Measurements from ENCODE around the gene ERAL1. TPM values are rescaled to one million over a fixed set of nuclear protein-coding genes. Genes with fewer than 3 reads are reported as not detected.
"Not testable (repeated sequence)": the region's sequence is repeated elsewhere in the genome, so short reads cannot be mapped to it uniquely, and the experiment has no call there.

Gene ERAL1
- total and polyA plus RNA-seq, 7 experiments from 2014 or later = 19.8 to 56.6 (median 27.5) TPM

DNA sequence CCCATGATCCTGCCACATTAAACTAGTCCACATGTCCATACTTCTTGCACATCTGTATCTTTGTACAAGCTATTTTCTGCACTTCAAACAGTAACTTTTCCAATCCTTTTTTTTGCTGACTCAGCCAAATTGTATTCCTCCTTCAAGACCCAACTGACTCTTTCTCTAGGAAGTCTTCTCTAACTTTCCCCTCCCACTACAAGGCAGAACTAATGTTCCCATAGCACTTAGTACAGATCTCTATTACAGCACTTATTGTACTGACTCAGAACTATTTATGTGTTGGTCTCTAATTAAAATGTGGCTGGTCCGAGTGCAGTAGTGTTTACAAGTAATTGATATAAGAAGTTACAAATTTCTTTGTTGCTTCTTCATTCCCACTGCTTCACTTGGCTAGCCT is 20.4 kb upstream of the ERAL1 start:
- H3K27ac ChIP-seq (ENCODE audit: low read depth, low read length) = no peak overlapping the region
- POLR2A ChIA-PET = interaction anchor here (0.6 kb wide), 1 partner anchor 37 kb away, joined by 5 read pairs; no protein-coding TSS in a partner anchor
- intact Hi-C loops (cut with micrococcal nuclease) = no loop called here

GRCh38 chr17:28836541-28836940 is 18.3 kb upstream of the ERAL1 start:
- not testable (repeated sequence) for H3K4me1 ChIP-seq (ENCODE audit: control insufficient read depth in 2 of 2, insufficient read depth in 2 of 2, low read length in 2 of 2)

More for the DNA sequence above, 20.4 kb upstream of the ERAL1 start:
- peak overlapping the region in 2 of 9 donors; percentile 30 to 48 for H3K27ac Mint-ChIP-seq
- peaks cover 6 to 21% (median 20%) of the 10 kb centered on the region in 5 donors for H3K36me3 Mint-ChIP-seq
- no peak for ATAC-seq
- CTCF ChIA-PET = no interaction called here
- H3K9me3 ChIP-seq (ENCODE audit: control insufficient read depth in 2 of 3, low read length in 3 of 3) = no peaks in the 10 kb centered on the region
- H3K4me1 ChIP-seq (ENCODE audit: control insufficient read depth in 2 of 2, insufficient read depth in 2 of 2, low read length in 2 of 2) = peaks cover 0 to 2% of the 10 kb centered on the region in 2 donors
- no peak overlapping the region for H3K4me3 Mint-ChIP-seq
- DNase-seq = no peak
- H3K4me1 Mint-ChIP-seq = peaks cover 11 to 26% (median 18%) of the 10 kb centered on the region in 7 donors
- no peaks in the 10 kb centered on the region for H3K27me3 ChIP-seq (ENCODE audit: control insufficient read depth in 2 of 2, insufficient read depth in 2 of 2, low read length in 2 of 2)
- H3K27me3 Mint-ChIP-seq = no peaks in the 10 kb centered on the region
- peaks cover 0 to 1% (median 0%) of the 10 kb centered on the region in 11 donors for H3K9me3 Mint-ChIP-seq
- H3K36me3 ChIP-seq (ENCODE audit: control insufficient read depth in 2 of 3, insufficient read depth in 3 of 3, low read length in 3 of 3) = peaks cover 0 to 9% (median 0%) of the 10 kb centered on the region in 3 experiments
- H3K4me3 ChIP-seq (ENCODE audit: low read length) = no peak overlapping the region

DNA sequence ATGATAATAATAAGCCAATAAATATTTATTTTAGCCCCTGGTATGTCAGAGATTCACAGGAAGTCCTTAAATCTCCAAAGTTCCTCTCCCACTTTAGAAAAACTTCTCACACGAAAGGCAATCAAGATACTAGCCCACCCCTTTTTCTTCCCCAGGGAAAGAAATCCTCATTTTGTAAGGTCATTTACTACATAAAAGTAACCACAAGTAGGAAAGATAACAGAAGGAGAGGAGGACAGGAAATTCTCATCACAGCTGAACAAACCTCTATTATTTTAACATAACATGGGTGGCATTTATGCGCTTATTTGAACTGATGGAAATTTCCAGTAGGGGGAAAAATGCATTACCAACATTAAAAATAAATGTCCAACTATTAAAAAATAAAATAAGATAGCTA is 15.6 kb upstream of the ERAL1 start:
- CTCF ChIA-PET = no interaction called here
- intact Hi-C loops (cut with micrococcal nuclease) = no loop called here

More at GRCh38 chr17:28836541-28836940, 18.3 kb upstream of the ERAL1 start:
- Mint-ChIP-seq H3K4me1 (peaks cover 11 to 40% (median 27%) of the 10 kb centered on the region in 7 donors), H3K27ac (peak overlapping the region in 1 of 9 donors; percentile 14), H3K36me3 (peaks cover 6 to 19% (median 13%) of the 10 kb centered on the region in 5 donors)
- H3K9me3 Mint-ChIP-seq; H3K27me3 Mint-ChIP-seq; H3K9me3 ChIP-seq (ENCODE audit: control insufficient read depth in 2 of 3, low read length in 3 of 3); H3K4me3 ChIP-seq (ENCODE audit: low read length); H3K27me3 ChIP-seq (ENCODE audit: control insufficient read depth in 2 of 2, insufficient read depth in 2 of 2, low read length in 2 of 2); ATAC-seq; H3K4me3 Mint-ChIP-seq; DNase-seq; H3K27ac ChIP-seq (ENCODE audit: low read depth, low read length); intact Hi-C loops (cut with micrococcal nuclease): not testable (repeated sequence)
- H3K36me3 ChIP-seq (ENCODE audit: control insufficient read depth in 2 of 3, insufficient read depth in 3 of 3, low read length in 3 of 3) = peaks cover 0 to 11% (median 0%) of the 10 kb centered on the region in 3 experiments
- CTCF ChIA-PET = interaction anchor here (1.5 kb wide), 1 partner anchor 73 kb away, joined by 5 read pairs; no protein-coding TSS in a partner anchor
- POLR2A ChIA-PET = interaction anchor here (0.6 kb wide), 1 partner anchor 62 kb away, joined by 3 read pairs; no protein-coding TSS in a partner anchor

DNA sequence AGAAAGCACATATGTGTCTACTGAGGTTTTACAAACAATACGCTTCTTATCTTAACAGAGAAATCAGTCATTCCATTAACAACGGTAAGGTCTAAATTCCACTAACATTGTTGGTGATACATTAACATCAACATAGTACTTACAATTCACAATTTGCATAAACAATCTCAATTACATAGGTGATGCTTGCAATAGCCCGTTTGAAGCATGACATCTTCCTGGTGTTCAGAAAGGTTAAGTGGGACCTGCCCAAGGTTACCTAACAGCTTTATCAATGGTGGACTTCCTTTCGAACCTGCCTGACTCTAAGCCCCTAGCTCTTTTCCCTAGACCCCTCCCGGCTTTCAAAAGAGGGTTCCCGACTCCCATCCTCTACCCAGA is 12.9 kb upstream of the ERAL1 start:
- peaks cover 8 to 13% of the 10 kb centered on the region in 2 donors for H3K4me1 ChIP-seq (ENCODE audit: control insufficient read depth in 2 of 2, insufficient read depth in 2 of 2, low read length in 2 of 2)
- Mint-ChIP-seq H3K27me3 (no peaks in the 10 kb centered on the region), H3K4me3 (peak overlapping the region; percentile 96 to 100 (median 98)), H3K4me1 (peaks cover 6 to 31% (median 26%) of the 10 kb centered on the region in 7 donors), H3K27ac (peak overlapping the region; percentile 83 to 97 (median 92)), H3K9me3 (no peaks in the 10 kb centered on the region), H3K36me3 (peaks cover 0 to 10% (median 0%) of the 10 kb centered on the region in 5 donors)
- DNase-seq (peak in 2 of 9 donors; percentile 4 to 14), ATAC-seq (peak; percentile 17)
- POLR2A ChIA-PET = interaction anchor here (0.7 to 3.1 kb wide), 14 partner anchors 11 to 96 kb away, joined by 3 to 22 read pairs (median 4); partner anchors contain the start of gene FLOT2
- peak overlapping the region; percentile 78 for H3K27ac ChIP-seq (ENCODE audit: low read depth, low read length)
- H3K27me3 ChIP-seq (ENCODE audit: control insufficient read depth in 2 of 2, insufficient read depth in 2 of 2, low read length in 2 of 2) = no peaks in the 10 kb centered on the region
- H3K36me3 ChIP-seq (ENCODE audit: control insufficient read depth in 2 of 3, insufficient read depth in 3 of 3, low read length in 3 of 3) = peaks cover 0 to 11% (median 0%) of the 10 kb centered on the region in 3 experiments
- H3K9me3 ChIP-seq (ENCODE audit: control insufficient read depth in 2 of 3, low read length in 3 of 3) = no peaks in the 10 kb centered on the region
- H3K4me3 ChIP-seq (ENCODE audit: low read length) = peak overlapping the region; percentile 77
- CTCF ChIA-PET = interaction anchor here (0.9 to 1.9 kb wide), 5 partner anchors 49 to 271 kb away, joined by 3 to 7 read pairs (median 5); no protein-coding TSS in a partner anchor
- intact Hi-C loops (cut with micrococcal nuclease) = loop anchor here (1.0 to 2.0 kb wide), 9 partner anchors 12 to 115 kb away; partner anchors contain the start of genes DHRS13 (in 1 of the 2), FLOT2 (in 1 of the 2), NEK8 (in 1 of the 2) and TLCD1 (in 1 of the 2)

More for the DNA sequence above, 15.6 kb upstream of the ERAL1 start:
- Mint-ChIP-seq H3K4me3 (peak overlapping the region in 2 of 10 donors; percentile 33 to 47), H3K27ac (peak overlapping the region in 3 of 9 donors; percentile 20 to 75 (median 63)), H3K9me3 (no peaks in the 10 kb centered on the region), H3K36me3 (peaks cover 0 to 16% (median 3%) of the 10 kb centered on the region in 5 donors), H3K27me3 (no peaks in the 10 kb centered on the region), H3K4me1 (peaks cover 10 to 41% (median 29%) of the 10 kb centered on the region in 7 donors)
- POLR2A ChIA-PET = interaction anchor here (0.7 kb wide), 2 partner anchors 13 to 27 kb away, joined by 3 to 4 read pairs; no protein-coding TSS in a partner anchor
- H3K4me3 ChIP-seq (ENCODE audit: low read length) = no peak overlapping the region
- H3K36me3 ChIP-seq (ENCODE audit: control insufficient read depth in 2 of 3, insufficient read depth in 3 of 3, low read length in 3 of 3) = peaks cover 0 to 11% (median 0%) of the 10 kb centered on the region in 3 experiments
- no peaks in the 10 kb centered on the region for H3K27me3 ChIP-seq (ENCODE audit: control insufficient read depth in 2 of 2, insufficient read depth in 2 of 2, low read length in 2 of 2)
- no peaks in the 10 kb centered on the region for H3K9me3 ChIP-seq (ENCODE audit: control insufficient read depth in 2 of 3, low read length in 3 of 3)
- H3K27ac ChIP-seq (ENCODE audit: low read depth, low read length) = no peak overlapping the region
- ATAC-seq (no peak), DNase-seq (no peak)
- peaks cover 8 to 13% of the 10 kb centered on the region in 2 donors for H3K4me1 ChIP-seq (ENCODE audit: control insufficient read depth in 2 of 2, insufficient read depth in 2 of 2, low read length in 2 of 2)

DNA sequence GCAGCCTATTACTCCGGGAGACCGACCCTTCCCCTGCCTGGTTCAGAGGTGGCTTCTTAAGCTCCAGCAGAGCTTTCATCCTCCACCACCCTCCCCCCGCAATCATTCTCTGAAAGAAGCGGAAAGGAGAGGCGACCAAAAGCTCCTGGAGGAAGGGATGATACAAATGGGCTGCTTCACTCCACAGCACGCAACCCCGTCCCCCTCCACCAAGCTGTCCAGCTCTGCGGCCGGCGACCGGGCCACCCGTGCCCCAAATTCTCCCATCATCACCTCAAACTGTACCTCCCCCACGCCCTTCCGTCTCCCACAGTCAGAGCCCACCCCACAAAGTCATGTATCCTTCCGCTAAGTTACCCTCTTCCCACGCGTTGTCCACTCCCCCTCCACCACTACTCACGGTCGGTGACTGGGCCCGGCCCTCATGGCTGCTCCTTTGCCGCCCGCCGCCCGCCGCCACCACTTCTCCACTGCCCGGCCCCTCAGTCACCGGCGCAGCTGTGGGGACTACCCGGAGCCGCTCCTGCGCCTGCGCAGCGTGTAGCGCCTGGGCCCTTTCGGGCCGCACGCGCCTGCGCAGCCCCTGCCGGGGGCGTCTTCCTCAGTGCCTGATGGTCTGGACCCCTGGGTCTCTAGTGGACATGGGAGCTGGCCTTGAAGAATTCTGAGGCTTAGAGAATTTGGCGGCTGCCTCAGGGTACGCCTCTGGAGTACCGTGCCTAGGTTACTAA is 12.4 kb upstream of the ERAL1 start, which contains the start of gene FAM222B:
TSS of gene FAM222B (minus strand) at position 509 of the 731 bp plus-strand sequence. CDS start 76,123 bp downstream, outside the sequence.
- Mint-ChIP-seq H3K27ac (peak within 1 kb of the TSS; percentile 83 to 97 (median 92)), H3K9me3 (no peaks in the 10 kb centered on the region), H3K4me1 (peaks cover 6 to 31% (median 26%) of the 10 kb centered on the region in 7 donors), H3K36me3 (peaks cover 0 to 10% (median 0%) of the 10 kb centered on the region in 5 donors), H3K4me3 (peak within 1 kb of the TSS; percentile 96 to 100 (median 98)), H3K27me3 (no peaks in the 10 kb centered on the region)
- DNase-seq (peak; percentile 80 to 91 (median 86)), ATAC-seq (peak; percentile 98)
- ChIA-PET POLR2A (interaction anchor here (0.7 to 3.1 kb wide), 18 partner anchors 11 to 123 kb away, joined by 3 to 22 read pairs (median 4); partner anchors contain the start of genes FLOT2 and RPL23A), CTCF (interaction anchor here (0.9 to 1.9 kb wide), 5 partner anchors 49 to 270 kb away, joined by 3 to 7 read pairs (median 5); no protein-coding TSS in a partner anchor)
- Histone ChIP-seq H3K4me3 (ENCODE audit: low read length) (peak within 1 kb of the TSS; percentile 77), H3K36me3 (ENCODE audit: control insufficient read depth in 2 of 3, insufficient read depth in 3 of 3, low read length in 3 of 3) (peaks cover 0 to 11% (median 0%) of the 10 kb centered on the region in 3 experiments), H3K9me3 (ENCODE audit: control insufficient read depth in 2 of 3, low read length in 3 of 3) (no peaks in the 10 kb centered on the region), H3K4me1 (ENCODE audit: control insufficient read depth in 2 of 2, insufficient read depth in 2 of 2, low read length in 2 of 2) (peaks cover 8 to 13% of the 10 kb centered on the region in 2 donors), H3K27me3 (ENCODE audit: control insufficient read depth in 2 of 2, insufficient read depth in 2 of 2, low read length in 2 of 2) (no peaks in the 10 kb centered on the region), H3K27ac (ENCODE audit: low read depth, low read length) (peak within 1 kb of the TSS; percentile 78)
- intact Hi-C loops (cut with micrococcal nuclease) = loop anchor here (1.0 to 2.0 kb wide), 9 partner anchors 12 to 116 kb away; partner anchors contain the start of genes DHRS13 (in 1 of the 2), FLOT2 (in 1 of the 2), NEK8 (in 1 of the 2) and TLCD1 (in 1 of the 2)

GRCh38 chr17:28843816-28844148 is 11.0 kb upstream of the ERAL1 start:
- POLR2A ChIA-PET = interaction anchor here (0.7 to 3.1 kb wide), 3 partner anchors 51 to 123 kb away, joined by 4 to 22 read pairs (median 4); partner anchors contain the start of gene FLOT2
- no peak for ATAC-seq

More at GRCh38 chr17:28843816-28844148, 11.0 kb upstream of the ERAL1 start:
- Histone ChIP-seq H3K4me1 (ENCODE audit: control insufficient read depth in 2 of 2, insufficient read depth in 2 of 2, low read length in 2 of 2) (peaks cover 8 to 13% of the 10 kb centered on the region in 2 donors), H3K36me3 (ENCODE audit: control insufficient read depth in 2 of 3, insufficient read depth in 3 of 3, low read length in 3 of 3) (peaks cover 0 to 11% (median 0%) of the 10 kb centered on the region in 3 experiments), H3K9me3 (ENCODE audit: control insufficient read depth in 2 of 3, low read length in 3 of 3) (no peaks in the 10 kb centered on the region), H3K27ac (ENCODE audit: low read depth, low read length) (no peak overlapping the region), H3K4me3 (ENCODE audit: low read length) (no peak overlapping the region), H3K27me3 (ENCODE audit: control insufficient read depth in 2 of 2, insufficient read depth in 2 of 2, low read length in 2 of 2) (no peaks in the 10 kb centered on the region)
- H3K27ac Mint-ChIP-seq = peak overlapping the region in 2 of 9 donors; percentile 72 to 94
- CTCF ChIA-PET = no interaction called here
- intact Hi-C loops (cut with micrococcal nuclease) = loop anchor here in 1 of 2 donors (2.0 kb wide), 2 partner anchors 81 to 117 kb away; partner anchors contain the start of gene TLCD1
- peaks cover 0 to 10% (median 0%) of the 10 kb centered on the region in 5 donors for H3K36me3 Mint-ChIP-seq
- peaks cover 6 to 31% (median 26%) of the 10 kb centered on the region in 7 donors for H3K4me1 Mint-ChIP-seq
- peak overlapping the region; percentile 43 to 99 (median 57) for H3K4me3 Mint-ChIP-seq
- no peaks in the 10 kb centered on the region for H3K27me3 Mint-ChIP-seq
- DNase-seq = no peak
- H3K9me3 Mint-ChIP-seq = no peaks in the 10 kb centered on the region

Data from naive thymus-derived CD4-positive, alpha-beta T cell (primary cell).